Measurements from ENCODE around the gene ANTXR2.

Gene ANTXR2

GRCh38 chr4:80091688-80092087, 18.7 kb upstream of the ANTXR2 start:
- DNase-seq, result no peak

- DNase-seq, result no peak
Measured at GRCh38 chr4:80091184-80091583, 18.2 kb upstream of the ANTXR2 start.

GRCh38 chr4:80090090-80090489, 17.1 kb upstream of the ANTXR2 start:
- DNase-seq, result no peak

- no peak for DNase-seq
Measured at GRCh38 chr4:80088471-80088870, 15.4 kb upstream of the ANTXR2 start.

- no peak for DNase-seq
Measured at GRCh38 chr4:80086296-80086695, 13.3 kb upstream of the ANTXR2 start.

- DNase-seq, result no peak
Measured at GRCh38 chr4:80085081-80085480, 12.1 kb upstream of the ANTXR2 start.

GRCh38 chr4:80082693-80083092, 9.7 kb upstream of the ANTXR2 start:
- DNase-seq, result no peak

- DNase-seq, result no peak
Measured at GRCh38 chr4:80081566-80081965, 8.5 kb upstream of the ANTXR2 start.

- DNase-seq, result no peak
Measured at GRCh38 chr4:80079255-80079923, 6.4 kb upstream of the ANTXR2 start.

- no peak for DNase-seq
Measured at GRCh38 chr4:80078346-80079092, 5.5 kb upstream of the ANTXR2 start.

GRCh38 chr4:80077639-80078038, 4.6 kb upstream of the ANTXR2 start:
- no peak for DNase-seq

- no peak for DNase-seq
Measured at GRCh38 chr4:80076681-80077080, 3.7 kb upstream of the ANTXR2 start.

GRCh38 chr4:80075995-80076675, 3.1 kb upstream of the ANTXR2 start:
- DNase-seq, result no peak

- no peak for DNase-seq
Measured at GRCh38 chr4:80074651-80075050, 1.6 kb upstream of the ANTXR2 start.

- no peak for DNase-seq
Measured at GRCh38 chr4:80074069-80074468, 1.0 kb upstream of the ANTXR2 start.

- no peak for DNase-seq
Measured at GRCh38 chr4:80073473-80074008, 512 bp upstream of the ANTXR2 start.

GRCh38 chr4:80072228-80072743, 743 bp downstream of the ANTXR2 start:
- DNase-seq, result peak; percentile 32

GRCh38 chr4:80071604-80072227, 1.3 kb downstream of the ANTXR2 start:
- DNase-seq, result no peak

- DNase-seq, result no peak
Measured at GRCh38 chr4:80070880-80071603, 2.0 kb downstream of the ANTXR2 start.

GRCh38 chr4:80069837-80070731, 2.9 kb downstream of the ANTXR2 start:
- DNase-seq, result no peak

GRCh38 chr4:80069108-80069836, 3.8 kb downstream of the ANTXR2 start:
- DNase-seq, result no peak

Measured in NCI-H1436 (cell line).